ENCODE results near the gene ADAMTS17. TPM values are rescaled to one million over a fixed set of nuclear protein-coding genes. Genes with fewer than 3 reads are reported as not detected.
A peak's percentile ranks its signal among the peaks of the same experiment; 100 is the strongest.

Gene ADAMTS17
- total RNA-seq, 1 experiment from 2014 or later = 0.25 TPM

- DNase-seq (ENCODE audit: low spot score) = no peak
Measured at GRCh38 chr15:100112061-100112420, 229.7 kb downstream of the ADAMTS17 start.

- DNase-seq (ENCODE audit: low spot score) = peak; percentile 90
Measured at GRCh38 chr15:100111125-100112060, 230.4 kb downstream of the ADAMTS17 start.

DNA sequence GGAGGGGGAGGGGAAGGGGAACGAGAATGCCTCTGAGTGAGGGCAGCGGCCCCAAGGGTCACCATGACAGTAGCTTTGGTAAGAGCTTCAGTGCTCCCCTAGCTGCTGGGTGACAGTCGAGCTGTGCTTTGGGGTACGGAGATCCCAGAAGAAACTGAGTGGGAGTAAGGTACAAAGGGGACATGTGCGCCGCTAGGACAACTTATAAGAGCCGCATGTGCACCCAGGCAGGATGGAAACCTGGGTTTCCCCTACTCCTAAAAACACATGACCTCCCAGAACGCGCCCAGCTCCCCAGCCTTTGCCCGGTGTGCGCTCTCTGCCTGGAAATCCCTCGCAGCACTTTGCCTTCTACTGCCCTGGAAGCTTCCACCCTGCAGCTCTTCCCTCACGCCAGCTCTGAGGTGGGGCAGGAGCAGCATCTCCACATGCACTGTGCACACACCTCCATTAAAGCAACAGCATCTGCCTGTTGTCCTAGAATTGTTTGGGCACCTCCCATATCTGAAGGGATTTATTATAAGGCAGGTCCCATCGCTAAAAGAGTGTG, 232.2 kb downstream of the ADAMTS17 start:
- DNase-seq (ENCODE audit: low spot score) = no peak

GRCh38 chr15:100108846-100109245, 232.9 kb downstream of the ADAMTS17 start:
- DNase-seq (ENCODE audit: low spot score) = no peak

DNA sequence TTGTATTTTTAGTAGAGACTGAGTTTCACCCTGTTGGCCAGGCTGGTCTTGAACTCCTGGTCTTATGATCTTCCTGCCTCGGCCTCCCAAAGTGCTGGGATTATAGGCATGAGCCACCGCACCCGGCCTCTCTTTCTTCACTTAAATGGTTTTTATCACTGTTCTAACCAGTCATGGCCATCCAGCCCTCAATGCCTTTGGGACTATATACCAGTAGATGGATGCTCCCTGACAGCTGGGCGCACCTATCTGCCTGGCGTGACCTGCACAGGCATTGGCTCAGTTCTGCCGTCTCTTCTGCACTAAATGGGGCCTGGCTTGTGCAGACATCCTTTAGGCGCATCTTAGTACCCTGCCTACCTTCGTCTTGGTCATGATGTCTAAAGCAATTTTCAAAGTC, 233.4 kb downstream of the ADAMTS17 start:
- no peak for DNase-seq (ENCODE audit: low spot score)

DNA sequence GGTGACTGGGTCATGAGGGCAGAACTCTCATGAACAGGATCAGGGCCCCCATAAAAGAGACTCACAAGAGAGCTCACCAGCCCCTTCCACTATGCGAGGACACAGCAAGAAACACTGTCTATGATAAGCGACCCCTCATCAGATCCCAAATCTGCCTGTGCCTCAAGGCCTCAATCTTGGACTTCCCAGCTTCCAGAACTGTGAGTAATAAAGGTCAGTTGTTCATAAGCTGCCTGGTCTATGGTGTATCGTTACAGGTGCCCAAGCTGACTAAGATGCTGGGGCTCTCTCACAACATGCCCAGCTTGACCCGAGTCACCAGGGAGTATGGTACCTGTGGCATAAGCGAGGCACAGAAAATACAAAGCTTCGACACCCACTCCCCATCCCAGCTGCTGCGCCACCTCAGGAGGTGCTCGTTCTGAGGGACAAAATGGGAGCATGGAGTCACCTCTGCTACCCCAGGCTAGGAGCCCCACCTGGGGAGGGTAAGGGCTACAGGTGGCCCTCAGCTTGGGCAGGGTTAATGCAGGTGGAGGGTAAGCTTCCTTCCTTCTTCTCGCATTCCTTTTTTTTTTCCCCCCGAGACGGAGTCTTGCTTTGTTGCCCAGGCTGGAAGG, 234.1 kb downstream of the ADAMTS17 start:
- DNase-seq (ENCODE audit: low spot score) = no peak

DNA sequence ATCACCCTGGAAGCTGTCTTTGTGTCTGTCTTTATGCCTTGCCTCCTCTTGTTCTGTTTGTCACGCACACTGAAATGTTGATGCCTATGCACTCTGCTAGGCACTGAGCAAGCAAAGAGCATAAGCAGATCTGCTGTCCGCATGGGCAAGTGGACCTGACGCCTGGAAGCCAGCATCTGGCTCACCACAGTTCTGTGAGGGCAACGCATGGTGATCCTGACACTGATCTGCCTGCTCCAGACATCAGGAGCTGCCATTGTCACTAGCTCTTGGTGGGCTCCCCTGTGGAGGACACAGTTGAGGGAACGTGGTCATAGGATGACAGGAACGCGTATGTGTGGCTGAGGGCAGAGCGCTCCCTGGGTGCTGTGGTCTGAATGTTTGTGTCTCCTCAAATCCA, 234.6 kb downstream of the ADAMTS17 start:
- no peak for DNase-seq (ENCODE audit: low spot score)

- DNase-seq (ENCODE audit: low spot score) = no peak
Measured at GRCh38 chr15:100106732-100107131, 235.0 kb downstream of the ADAMTS17 start.

GRCh38 chr15:100105101-100105500, 236.7 kb downstream of the ADAMTS17 start:
- DNase-seq (ENCODE audit: low spot score) = no peak

DNA sequence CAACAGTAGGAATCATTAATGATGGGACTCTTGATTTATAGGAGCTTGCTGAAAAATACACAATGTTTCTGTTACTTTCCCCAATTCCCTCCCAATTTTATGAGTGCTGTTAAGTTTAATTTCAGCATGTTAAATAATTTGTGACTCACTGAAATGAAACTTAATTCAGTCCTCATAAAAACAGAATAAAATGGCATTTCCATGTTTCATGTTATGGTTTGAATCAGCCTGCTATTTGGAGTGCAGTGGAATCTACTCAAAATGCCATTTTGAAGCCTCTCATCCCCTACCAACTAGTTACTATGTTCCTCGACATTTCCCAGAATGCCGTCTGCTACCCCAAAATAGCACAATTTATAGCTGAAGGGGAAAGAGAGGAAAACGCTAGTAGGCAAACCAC, 237.5 kb downstream of the ADAMTS17 start:
- no peak for DNase-seq (ENCODE audit: low spot score)

- no peak for DNase-seq (ENCODE audit: low spot score)
Measured at GRCh38 chr15:100103828-100104227, 237.9 kb downstream of the ADAMTS17 start.

- DNase-seq (ENCODE audit: low spot score) = no peak
Measured at GRCh38 chr15:100101426-100102089, 240.2 kb downstream of the ADAMTS17 start.

DNA sequence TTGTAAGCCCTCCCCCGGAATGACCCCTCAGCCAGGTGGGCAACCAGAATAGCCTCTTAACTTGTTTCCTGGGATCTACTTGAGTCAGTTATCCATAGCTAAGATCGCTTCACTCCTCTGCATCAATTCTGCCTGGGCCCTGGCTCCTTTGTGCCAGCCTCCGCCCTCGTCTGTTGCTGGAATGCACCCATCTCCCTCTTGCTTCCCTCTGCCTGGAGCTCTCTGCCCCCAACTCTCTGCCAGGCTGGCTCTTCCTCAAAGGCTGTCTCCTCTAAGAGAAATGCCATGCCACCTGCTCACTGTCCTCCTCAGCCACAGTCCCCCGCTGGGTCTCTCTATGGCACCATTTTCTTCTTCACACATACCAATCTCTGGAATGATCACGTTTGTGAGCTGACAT, 240.8 kb downstream of the ADAMTS17 start:
- no peak for DNase-seq (ENCODE audit: low spot score)

GRCh38 chr15:100099976-100100375, 241.8 kb downstream of the ADAMTS17 start:
- no peak for DNase-seq (ENCODE audit: low spot score)

DNA sequence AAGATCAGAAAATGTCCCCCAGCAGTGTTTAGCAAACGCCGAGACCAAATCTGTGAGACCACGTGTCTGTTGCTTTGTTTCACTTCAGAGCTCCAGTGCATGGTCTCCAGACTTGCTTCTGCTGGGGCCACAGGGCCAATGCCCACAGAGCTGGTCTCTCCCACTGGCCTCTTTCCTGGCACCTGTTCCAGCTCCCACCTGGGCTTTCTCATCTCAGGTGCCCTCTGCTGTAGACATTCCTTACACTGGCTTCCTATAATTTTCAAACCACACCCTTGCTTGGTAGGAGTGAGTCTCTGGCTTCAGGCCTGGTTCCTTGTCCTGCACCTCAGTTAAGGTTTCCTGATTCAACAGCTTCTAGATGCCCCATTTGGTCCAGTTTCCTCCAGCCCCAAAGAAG, 243.1 kb downstream of the ADAMTS17 start:
- no peak for DNase-seq (ENCODE audit: low spot score)

DNA sequence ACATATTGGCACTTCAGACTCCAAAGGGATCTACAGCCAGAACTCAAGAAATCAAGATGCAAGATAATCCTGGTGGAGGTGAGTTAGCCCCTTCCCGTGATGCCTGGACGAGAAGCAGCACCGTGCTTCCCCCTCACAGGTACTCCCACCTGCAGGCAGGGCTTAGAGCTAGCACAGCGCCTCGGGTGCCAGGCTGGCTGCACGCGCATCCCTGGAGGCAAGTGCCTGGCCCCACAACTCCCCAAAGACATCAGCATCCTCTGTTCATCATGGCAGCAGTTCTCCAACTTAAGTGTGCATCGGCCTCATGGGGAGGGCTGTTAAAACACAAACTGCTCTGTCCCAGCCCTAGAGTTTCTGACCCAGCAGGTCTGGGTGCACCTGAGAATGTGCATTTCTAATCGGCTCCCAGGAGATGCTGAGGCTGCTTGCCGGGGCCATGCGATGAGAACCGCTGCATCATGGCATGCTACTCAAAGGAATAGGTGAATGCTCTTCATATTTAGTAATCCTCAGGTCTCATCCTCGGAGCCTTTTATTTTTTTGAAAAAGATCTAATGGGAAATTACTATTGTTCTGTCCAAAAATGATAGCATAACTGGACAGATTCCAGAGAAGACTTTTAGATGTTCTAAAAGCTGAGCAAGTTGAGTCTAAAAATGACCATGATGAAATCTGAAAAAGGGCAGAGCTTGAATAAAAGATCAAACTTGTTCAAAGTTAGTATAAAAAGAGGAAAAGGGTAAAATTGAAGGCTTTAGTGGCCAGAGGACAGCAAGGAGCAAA, 244.2 kb downstream of the ADAMTS17 start:
- no peak for DNase-seq (ENCODE audit: low spot score)

- no peak for DNase-seq (ENCODE audit: low spot score)
Measured at GRCh38 chr15:100096700-100097099, 245.1 kb downstream of the ADAMTS17 start.

DNA sequence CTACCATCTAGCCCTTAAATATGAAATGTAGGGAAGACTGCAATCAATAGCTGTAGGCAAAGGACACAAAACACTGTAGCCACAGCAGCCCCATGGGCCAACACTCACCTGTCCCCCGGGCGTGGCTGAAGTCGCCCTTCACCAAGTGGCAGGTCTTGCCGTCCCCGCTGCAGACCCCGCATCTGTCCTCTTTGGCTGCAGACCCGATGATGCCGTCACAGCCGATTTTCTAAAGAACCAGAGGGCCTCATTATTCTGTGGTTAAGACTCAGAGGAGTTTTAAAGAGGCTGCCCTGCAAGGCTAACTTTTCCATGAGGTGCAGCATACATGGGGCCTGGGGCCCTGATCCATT, 245.6 kb downstream of the ADAMTS17 start:
- DNase-seq (ENCODE audit: low spot score) = no peak

DNA sequence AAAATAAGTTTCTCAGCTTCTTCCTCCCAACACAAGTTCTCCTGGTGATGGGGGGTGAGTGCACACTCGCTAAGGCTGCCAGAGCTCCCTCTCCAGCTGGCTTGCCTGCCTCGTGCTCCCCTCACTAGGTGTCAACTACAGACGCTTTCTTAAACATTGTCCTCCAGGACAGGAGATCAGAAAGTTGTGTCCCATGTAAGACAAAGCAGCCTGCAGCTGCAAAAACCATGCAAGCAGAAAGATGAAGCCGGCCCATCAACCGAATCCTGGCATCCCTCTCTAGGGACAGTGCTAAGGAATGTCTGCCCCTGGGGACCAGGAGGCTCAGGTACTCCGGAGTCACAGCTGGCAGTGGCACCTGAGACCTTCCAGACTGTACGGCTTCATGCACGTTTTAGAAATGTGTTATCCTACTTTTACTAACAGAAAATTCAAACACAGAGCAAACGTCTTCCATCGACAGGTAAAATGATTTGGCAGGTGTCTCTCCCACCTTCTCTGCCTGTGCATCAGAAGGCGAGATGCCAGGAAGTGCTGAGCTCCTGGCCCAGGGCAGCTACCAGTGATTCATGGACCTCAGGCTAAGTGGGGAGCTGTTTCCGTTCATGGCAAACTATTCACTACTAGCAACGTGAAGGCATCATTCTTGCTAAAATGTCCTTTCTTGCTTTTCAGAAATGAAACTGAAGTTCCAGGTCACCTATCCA, 246.1 kb downstream of the ADAMTS17 start:
- no peak for DNase-seq (ENCODE audit: low spot score)

DNA sequence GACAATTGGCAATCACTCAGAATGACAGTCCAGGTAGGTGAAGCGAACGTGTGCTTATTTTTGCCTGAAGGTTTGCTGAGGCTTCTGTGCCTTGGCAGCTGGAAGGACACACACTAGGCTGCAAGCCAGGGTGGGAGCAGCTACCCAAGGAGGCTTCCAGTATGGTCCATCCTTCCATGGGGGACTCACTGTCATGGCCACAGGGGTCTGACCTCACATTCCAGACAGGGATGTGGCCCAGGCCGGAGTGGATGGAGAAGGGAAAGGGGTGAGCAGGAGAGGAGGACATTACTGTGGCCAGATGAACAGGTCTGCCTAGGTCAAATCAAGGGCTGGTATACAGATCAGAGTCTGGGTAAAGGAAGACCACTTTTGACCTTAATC, 247.7 kb downstream of the ADAMTS17 start:
- DNase-seq (ENCODE audit: low spot score) = no peak

All from H4 (cell line).